GM18951 (cell line): ENCODE data around the gene PLB1.
"Not testable (repeated sequence)": the region's sequence is repeated elsewhere in the genome, so short reads cannot be mapped to it uniquely, and the experiment has no call there.

Experiments
- POLR2A ChIP-seq: IDR thresholded peaks from 4 replicates; pipeline ENCODE4 v1.6.1; 2011; ENCODE audit warnings: mild to moderate bottlenecking; ENCODE audit not compliant: insufficient read length, insufficient read depth; ENCODE audit errors: extremely low read depth
- in situ Hi-C: fragments of 300-500 bp; cut with MboI; formaldehyde crosslinking; loops from one replicate; pipeline ENCODE4 v1.12.0; 2022; ENCODE audit warnings: low sequenced_read_pairs, mixed read lengths, inconsistent platforms; ENCODE audit not compliant: unreplicated experiment

PLB1 gene

GRCh38 chr2:28457237-28457636, 38.6 kb upstream of the PLB1 start:
- no peak for TF ChIP-seq POLR2A
- in situ Hi-C loops, result no loop called here

- in situ Hi-C loops, result no loop called here
- TF ChIP-seq POLR2A, result no peak
Observed at GRCh38 chr2:28461056-28461455, 34.8 kb upstream of the PLB1 start.

- in situ Hi-C loops, result no loop called here
- TF ChIP-seq POLR2A, result no peak
Observed at GRCh38 chr2:28462122-28462521, 33.7 kb upstream of the PLB1 start.

GRCh38 chr2:28463211-28463816, 32.5 kb upstream of the PLB1 start:
- in situ Hi-C loops, result no loop called here
- TF ChIP-seq POLR2A, result no peak

- no peak for TF ChIP-seq POLR2A
- in situ Hi-C loops, result no loop called here
Observed at GRCh38 chr2:28463893-28464292, 32.0 kb upstream of the PLB1 start.

GRCh38 chr2:28465148-28465885, 30.5 kb upstream of the PLB1 start:
- in situ Hi-C loops, result no loop called here
- no peak for TF ChIP-seq POLR2A

GRCh38 chr2:28469304-28469703, 26.6 kb upstream of the PLB1 start:
- in situ Hi-C loops, result no loop called here
- TF ChIP-seq POLR2A, result no peak

- TF ChIP-seq POLR2A, result no peak
- in situ Hi-C loops, result no loop called here
Observed at GRCh38 chr2:28469947-28470535, 25.8 kb upstream of the PLB1 start.

- TF ChIP-seq POLR2A, result no peak
- in situ Hi-C loops, result no loop called here
Observed at GRCh38 chr2:28470759-28471158, 25.1 kb upstream of the PLB1 start.

- no peak for TF ChIP-seq POLR2A
- in situ Hi-C loops, result no loop called here
Observed at GRCh38 chr2:28471214-28471613, 24.6 kb upstream of the PLB1 start.

GRCh38 chr2:28471701-28472236, 24.1 kb upstream of the PLB1 start:
- in situ Hi-C loops, result no loop called here
- TF ChIP-seq POLR2A, result no peak

GRCh38 chr2:28472641-28473040, 23.2 kb upstream of the PLB1 start:
- in situ Hi-C loops, result not testable (repeated sequence)

GRCh38 chr2:28475088-28475595, 20.7 kb upstream of the PLB1 start:
- TF ChIP-seq POLR2A, result no peak

GRCh38 chr2:28477087-28477486, 18.8 kb upstream of the PLB1 start:
- no peak for TF ChIP-seq POLR2A
- in situ Hi-C loops, result no loop called here

More at GRCh38 chr2:28475088-28475595, 20.7 kb upstream of the PLB1 start:
- in situ Hi-C loops, result no loop called here
